ENCODE results near the gene MISP. TPM values are rescaled to one million over a fixed set of nuclear protein-coding genes. Genes with fewer than 3 reads are reported as not detected.

The MISP gene
- total RNA-seq, 1 donor from 2014 or later = not detected

DNA sequence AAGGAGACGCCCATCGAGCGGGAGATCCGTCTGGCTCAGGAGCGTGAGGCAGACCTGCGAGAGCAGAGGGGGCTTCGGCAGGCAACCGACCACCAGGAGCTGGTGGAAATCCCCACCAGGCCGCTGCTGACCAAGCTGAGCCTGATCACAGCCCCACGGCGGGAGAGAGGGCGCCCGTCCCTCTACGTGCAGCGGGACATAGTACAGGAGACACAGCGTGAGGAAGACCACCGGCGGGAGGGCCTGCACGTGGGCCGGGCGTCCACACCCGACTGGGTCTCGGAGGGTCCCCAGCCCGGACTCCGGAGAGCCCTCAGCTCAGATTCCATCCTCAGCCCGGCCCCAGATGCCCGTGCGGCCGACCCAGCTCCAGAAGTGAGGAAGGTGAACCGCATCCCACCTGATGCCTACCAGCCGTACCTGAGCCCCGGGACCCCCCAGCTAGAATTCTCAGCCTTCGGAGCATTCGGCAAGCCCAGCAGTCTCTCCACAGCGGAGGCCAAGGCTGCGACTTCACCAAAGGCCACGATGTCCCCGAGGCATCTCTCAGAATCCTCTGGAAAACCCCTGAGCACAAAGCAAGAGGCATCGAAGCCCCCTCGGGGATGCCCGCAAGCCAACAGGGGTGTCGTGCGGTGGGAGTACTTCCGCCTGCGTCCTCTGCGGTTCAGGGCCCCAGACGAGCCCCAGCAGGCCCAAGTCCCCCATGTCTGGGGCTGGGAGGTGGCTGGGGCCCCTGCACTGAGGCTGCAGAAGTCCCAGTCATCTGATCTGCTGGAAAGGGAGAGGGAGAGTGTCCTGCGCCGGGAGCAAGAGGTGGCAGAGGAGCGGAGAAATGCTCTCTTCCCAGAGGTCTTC lies 7.1 kb downstream of the MISP start:
- H3K4me1 ChIP-seq = peaks cover 2% of the 10 kb centered on the region
- Mint-ChIP-seq H3K27ac (no peak overlapping the region), H3K9me3 (peaks cover 20% of the 10 kb centered on the region), H3K4me1 (peaks cover 2% of the 10 kb centered on the region), H3K27me3 (ENCODE audit: insufficient read depth, low read depth) (peaks cover 14% of the 10 kb centered on the region), H3K4me3 (no peak overlapping the region), H3K36me3 (peaks cover 3% of the 10 kb centered on the region)
- no peaks in the 10 kb centered on the region for H3K79me2 ChIP-seq (ENCODE audit: low read depth)
- H3K27ac ChIP-seq = no peak overlapping the region
- DNase-seq (ENCODE audit: low spot score) = no peak
- no peaks in the 10 kb centered on the region for H3K27me3 ChIP-seq
- peaks cover 3% of the 10 kb centered on the region for H3F3A ChIP-seq (ENCODE audit: low read depth)
- H4K20me1 ChIP-seq (ENCODE audit: low read depth) = no peaks in the 10 kb centered on the region
- no peaks in the 10 kb centered on the region for H3K9me3 ChIP-seq (ENCODE audit: low read depth)
- H2AFZ ChIP-seq (replicated peaks) = no peak overlapping the region
- no peak overlapping the region for H3K9ac ChIP-seq
- no peak overlapping the region for H3K4me2 ChIP-seq
- TF ChIP-seq, protein P1, sequence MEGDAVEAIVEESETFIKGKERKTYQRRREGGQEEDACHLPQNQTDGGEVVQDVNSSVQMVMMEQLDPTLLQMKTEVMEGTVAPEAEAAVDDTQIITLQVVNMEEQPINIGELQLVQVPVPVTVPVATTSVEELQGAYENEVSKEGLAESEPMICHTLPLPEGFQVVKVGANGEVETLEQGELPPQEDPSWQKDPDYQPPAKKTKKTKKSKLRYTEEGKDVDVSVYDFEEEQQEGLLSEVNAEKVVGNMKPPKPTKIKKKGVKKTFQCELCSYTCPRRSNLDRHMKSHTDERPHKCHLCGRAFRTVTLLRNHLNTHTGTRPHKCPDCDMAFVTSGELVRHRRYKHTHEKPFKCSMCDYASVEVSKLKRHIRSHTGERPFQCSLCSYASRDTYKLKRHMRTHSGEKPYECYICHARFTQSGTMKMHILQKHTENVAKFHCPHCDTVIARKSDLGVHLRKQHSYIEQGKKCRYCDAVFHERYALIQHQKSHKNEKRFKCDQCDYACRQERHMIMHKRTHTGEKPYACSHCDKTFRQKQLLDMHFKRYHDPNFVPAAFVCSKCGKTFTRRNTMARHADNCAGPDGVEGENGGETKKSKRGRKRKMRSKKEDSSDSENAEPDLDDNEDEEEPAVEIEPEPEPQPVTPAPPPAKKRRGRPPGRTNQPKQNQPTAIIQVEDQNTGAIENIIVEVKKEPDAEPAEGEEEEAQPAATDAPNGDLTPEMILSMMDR (IDR thresholded peaks at IDR 0.05) = no peak
- TF ChIP-seq EZH2phosphoT487 (IDR thresholded peaks at IDR 0.05) = no peak
- no peak overlapping the region for H3K4me3 ChIP-seq
- H3K36me3 ChIP-seq = no peaks in the 10 kb centered on the region

DNA sequence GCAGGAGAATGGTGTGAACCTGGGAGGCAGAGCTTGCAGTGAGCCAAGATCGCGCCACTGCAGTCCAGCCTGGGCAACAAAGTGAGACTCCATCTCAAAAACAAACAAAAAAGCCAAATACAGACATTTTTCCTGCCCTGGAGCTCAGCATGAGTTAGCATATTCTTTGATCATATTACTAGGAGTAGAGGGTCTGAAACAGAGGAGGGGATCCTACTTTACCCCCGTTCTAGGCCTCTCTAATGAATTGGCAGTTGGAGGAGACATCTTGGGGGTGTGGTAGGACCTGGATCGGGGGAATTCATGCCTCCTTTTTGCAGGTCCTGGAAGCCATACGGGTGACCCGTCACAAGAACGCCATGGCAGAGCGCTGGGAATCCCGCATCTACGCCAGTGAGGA lies 12.3 kb downstream of the MISP start:
- DNase-seq (ENCODE audit: low spot score) = no peak
- Histone ChIP-seq H3K9ac (no peak overlapping the region), H3K4me2 (no peak overlapping the region), H3F3A (ENCODE audit: low read depth) (no peaks in the 10 kb centered on the region), H3K9me3 (ENCODE audit: low read depth) (no peaks in the 10 kb centered on the region), H3K79me2 (ENCODE audit: low read depth) (no peaks in the 10 kb centered on the region), H3K27me3 (no peaks in the 10 kb centered on the region), H3K27ac (no peak overlapping the region), H3K36me3 (no peaks in the 10 kb centered on the region), H3K4me3 (no peak overlapping the region), H3K4me1 (no peaks in the 10 kb centered on the region), H2AFZ (replicated peaks) (no peak overlapping the region), H4K20me1 (ENCODE audit: low read depth) (no peaks in the 10 kb centered on the region)
- H3K27me3 Mint-ChIP-seq (ENCODE audit: insufficient read depth, low read depth) = peaks cover 11% of the 10 kb centered on the region
- H3K4me3 Mint-ChIP-seq = no peak overlapping the region
- H3K9me3 Mint-ChIP-seq = peaks cover 10% of the 10 kb centered on the region
- no peak for TF ChIP-seq EZH2phosphoT487 (IDR thresholded peaks at IDR 0.05)
- TF ChIP-seq, protein P1 (IDR thresholded peaks at IDR 0.05) = no peak
- TF ChIP-seq EZH2 (IDR thresholded peaks at IDR 0.05) = no peak
- H3K27ac Mint-ChIP-seq = no peak overlapping the region
- H3K36me3 Mint-ChIP-seq = peaks cover 3% of the 10 kb centered on the region
- peaks cover 1% of the 10 kb centered on the region for H3K4me1 Mint-ChIP-seq

DNA sequence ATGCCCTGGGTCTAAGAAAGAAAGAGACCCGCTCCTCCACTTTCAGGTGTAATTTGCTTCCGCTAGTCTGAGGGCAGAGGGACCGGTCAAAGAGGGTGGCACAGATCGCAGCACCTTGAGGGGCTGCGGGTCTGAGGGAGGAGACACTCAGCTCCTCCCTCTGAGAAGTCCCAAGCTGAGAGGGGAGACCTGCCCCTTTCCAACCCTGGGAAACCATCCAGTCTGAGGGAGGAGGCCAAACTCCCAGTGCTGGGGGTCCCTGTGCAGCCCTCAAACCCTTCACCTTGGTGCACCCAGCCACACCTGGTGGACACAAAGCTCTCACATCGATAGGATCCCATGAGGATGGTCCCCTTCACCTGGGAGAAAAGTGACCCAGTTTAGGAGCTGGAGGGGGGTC lies 13.0 kb downstream of the MISP start:
- Mint-ChIP-seq H3K27ac (no peak overlapping the region), H3K9me3 (peaks cover 5% of the 10 kb centered on the region), H3K36me3 (peaks cover 3% of the 10 kb centered on the region), H3K27me3 (ENCODE audit: insufficient read depth, low read depth) (peaks cover 6% of the 10 kb centered on the region), H3K4me3 (no peak overlapping the region), H3K4me1 (peaks cover 7% of the 10 kb centered on the region)
- no peak overlapping the region for H3K27ac ChIP-seq
- no peaks in the 10 kb centered on the region for H4K20me1 ChIP-seq (ENCODE audit: low read depth)
- no peaks in the 10 kb centered on the region for H3K79me2 ChIP-seq (ENCODE audit: low read depth)
- no peaks in the 10 kb centered on the region for H3K27me3 ChIP-seq
- H3K4me2 ChIP-seq = no peak overlapping the region
- no peak overlapping the region for H3K4me3 ChIP-seq
- H3K4me1 ChIP-seq = no peaks in the 10 kb centered on the region
- H3K9ac ChIP-seq = no peak overlapping the region
- H3F3A ChIP-seq (ENCODE audit: low read depth) = no peaks in the 10 kb centered on the region
- no peak for DNase-seq (ENCODE audit: low spot score)
- H3K36me3 ChIP-seq = no peaks in the 10 kb centered on the region
- TF ChIP-seq EZH2 (IDR thresholded peaks at IDR 0.05) = no peak
- TF ChIP-seq, protein P1 (IDR thresholded peaks at IDR 0.05) = no peak
- no peak for TF ChIP-seq EZH2phosphoT487 (IDR thresholded peaks at IDR 0.05)
- H2AFZ ChIP-seq (replicated peaks) = no peak overlapping the region
- H3K9me3 ChIP-seq (ENCODE audit: low read depth) = no peaks in the 10 kb centered on the region

Data from neural progenitor cell (in vitro differentiated cells).